Measurements from ENCODE around the gene ABHD2.
A peak's percentile ranks its signal among the peaks of the same experiment; 100 is the strongest.

ABHD2 gene

DNA sequence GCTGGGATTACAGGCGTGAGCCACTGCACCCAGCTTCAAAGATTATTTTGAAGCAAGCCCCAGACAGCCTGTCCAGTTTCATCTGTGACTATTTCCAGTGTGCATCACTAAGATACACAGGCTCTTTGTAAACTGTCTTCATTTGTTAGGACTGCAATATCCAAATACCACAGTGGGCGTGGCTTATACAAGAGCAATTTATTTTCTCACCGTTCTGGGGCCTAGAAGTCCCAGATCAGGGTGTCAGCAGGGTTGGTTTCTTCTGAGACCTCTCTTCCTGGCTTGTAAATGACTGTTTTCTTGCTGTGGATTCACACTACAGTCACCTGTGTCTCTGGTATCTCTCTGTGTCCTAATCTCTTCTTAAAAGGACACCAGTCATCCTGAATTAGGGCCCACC is 73.4 kb downstream of the ABHD2 start:
- TF ChIP-seq, protein P1, sequence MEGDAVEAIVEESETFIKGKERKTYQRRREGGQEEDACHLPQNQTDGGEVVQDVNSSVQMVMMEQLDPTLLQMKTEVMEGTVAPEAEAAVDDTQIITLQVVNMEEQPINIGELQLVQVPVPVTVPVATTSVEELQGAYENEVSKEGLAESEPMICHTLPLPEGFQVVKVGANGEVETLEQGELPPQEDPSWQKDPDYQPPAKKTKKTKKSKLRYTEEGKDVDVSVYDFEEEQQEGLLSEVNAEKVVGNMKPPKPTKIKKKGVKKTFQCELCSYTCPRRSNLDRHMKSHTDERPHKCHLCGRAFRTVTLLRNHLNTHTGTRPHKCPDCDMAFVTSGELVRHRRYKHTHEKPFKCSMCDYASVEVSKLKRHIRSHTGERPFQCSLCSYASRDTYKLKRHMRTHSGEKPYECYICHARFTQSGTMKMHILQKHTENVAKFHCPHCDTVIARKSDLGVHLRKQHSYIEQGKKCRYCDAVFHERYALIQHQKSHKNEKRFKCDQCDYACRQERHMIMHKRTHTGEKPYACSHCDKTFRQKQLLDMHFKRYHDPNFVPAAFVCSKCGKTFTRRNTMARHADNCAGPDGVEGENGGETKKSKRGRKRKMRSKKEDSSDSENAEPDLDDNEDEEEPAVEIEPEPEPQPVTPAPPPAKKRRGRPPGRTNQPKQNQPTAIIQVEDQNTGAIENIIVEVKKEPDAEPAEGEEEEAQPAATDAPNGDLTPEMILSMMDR (IDR thresholded peaks at IDR 0.05; ENCODE audit: insufficient read depth, low read depth, low read length, missing control alignments), result no peak
- DNase-seq (ENCODE audit: low read depth), result no peak
- H3K4me3 ChIP-seq (ENCODE audit: low read depth, low read length), result no peak overlapping the region

DNA sequence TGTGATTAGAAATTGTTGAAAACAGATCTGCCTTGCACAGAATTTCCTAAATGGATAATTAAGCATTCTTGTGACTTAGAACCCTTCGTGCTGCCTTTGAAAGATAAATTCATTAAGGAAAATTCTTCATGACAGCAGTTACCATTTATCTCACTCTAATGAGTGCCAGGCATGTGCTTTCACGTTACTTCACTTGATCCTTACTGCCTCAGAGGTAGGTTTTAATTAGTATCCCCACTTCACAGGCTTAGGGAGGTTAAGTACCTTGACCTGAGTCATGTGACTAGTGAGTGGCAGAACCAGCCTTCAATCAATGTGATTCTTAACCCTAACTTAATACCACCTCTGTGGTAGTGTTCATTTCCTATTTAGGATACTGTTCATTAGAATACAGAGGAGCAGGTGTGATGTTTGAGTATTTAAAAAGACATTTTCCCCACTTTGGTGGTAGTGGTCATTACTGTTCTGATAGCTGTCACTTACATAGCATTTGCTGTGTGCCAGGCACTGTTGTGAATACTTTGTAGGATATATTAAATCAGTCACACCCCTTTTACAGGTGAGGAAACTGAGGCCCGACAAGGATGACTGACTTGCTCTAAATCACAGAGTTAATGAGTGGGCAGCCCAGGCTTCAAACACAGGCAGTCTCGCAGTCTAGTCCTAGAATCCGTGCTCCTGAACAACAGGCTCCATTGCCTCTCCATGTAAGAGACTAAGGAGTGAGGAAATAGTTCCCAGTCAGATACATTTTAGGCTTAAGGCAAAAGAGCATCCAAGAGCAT is 75.2 kb downstream of the ABHD2 start:
- H3K4me3 ChIP-seq (ENCODE audit: low read depth, low read length), result no peak overlapping the region
- TF ChIP-seq, protein P1 (IDR thresholded peaks at IDR 0.05; ENCODE audit: insufficient read depth, low read depth, low read length, missing control alignments), result no peak
- DNase-seq (ENCODE audit: low read depth), result no peak

DNA sequence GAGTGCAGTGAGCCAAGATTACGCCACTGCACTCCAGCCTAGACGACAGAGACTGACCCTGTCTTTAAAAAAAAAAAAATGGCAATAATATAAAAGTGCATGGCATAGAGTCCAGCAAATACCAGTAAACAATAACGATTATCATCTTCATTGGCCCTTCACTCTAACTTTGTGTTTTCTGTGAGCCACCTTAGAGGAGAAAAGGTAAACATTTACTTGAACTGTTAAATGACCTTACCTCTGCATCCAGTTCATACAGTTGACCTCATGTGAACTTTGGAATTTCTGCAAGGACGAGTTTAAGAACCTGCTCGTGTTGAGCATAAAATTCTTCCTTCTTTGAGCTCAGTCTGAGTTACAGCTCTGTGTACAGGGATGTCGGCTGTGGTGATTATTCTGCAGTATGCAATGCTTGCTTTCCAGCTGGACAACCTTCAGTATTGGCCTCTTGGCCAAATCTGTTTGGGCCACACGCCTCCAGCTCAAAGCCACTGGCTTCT is 76.5 kb downstream of the ABHD2 start:
- no peak for DNase-seq (ENCODE audit: low read depth)
- TF ChIP-seq, protein P1 (IDR thresholded peaks at IDR 0.05; ENCODE audit: insufficient read depth, low read depth, low read length, missing control alignments), result no peak
- no peak overlapping the region for H3K4me3 ChIP-seq (ENCODE audit: low read depth, low read length)

DNA sequence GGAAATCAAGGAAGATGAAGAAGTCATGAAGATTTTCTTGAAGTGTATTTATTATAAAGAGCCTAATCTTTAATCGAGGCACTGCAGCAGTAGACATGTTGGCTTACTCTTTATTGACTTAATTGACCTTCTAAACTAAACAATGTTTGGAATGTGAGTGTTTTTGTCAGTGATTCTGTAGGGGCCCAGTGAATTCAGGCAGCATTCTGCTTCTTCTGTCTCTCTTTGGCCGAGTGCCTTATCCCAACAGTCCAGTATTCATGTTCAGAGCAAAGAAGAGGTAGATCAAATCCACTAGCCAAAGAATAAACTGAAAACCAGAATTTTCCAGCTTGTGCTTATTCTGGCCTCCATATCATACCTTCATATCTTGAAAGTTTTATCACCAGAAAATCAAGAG is 77.4 kb downstream of the ABHD2 start:
- TF ChIP-seq, protein P1 (IDR thresholded peaks at IDR 0.05; ENCODE audit: insufficient read depth, low read depth, low read length, missing control alignments), result no peak
- DNase-seq (ENCODE audit: low read depth), result no peak
- H3K4me3 ChIP-seq (ENCODE audit: low read depth, low read length), result no peak overlapping the region

DNA sequence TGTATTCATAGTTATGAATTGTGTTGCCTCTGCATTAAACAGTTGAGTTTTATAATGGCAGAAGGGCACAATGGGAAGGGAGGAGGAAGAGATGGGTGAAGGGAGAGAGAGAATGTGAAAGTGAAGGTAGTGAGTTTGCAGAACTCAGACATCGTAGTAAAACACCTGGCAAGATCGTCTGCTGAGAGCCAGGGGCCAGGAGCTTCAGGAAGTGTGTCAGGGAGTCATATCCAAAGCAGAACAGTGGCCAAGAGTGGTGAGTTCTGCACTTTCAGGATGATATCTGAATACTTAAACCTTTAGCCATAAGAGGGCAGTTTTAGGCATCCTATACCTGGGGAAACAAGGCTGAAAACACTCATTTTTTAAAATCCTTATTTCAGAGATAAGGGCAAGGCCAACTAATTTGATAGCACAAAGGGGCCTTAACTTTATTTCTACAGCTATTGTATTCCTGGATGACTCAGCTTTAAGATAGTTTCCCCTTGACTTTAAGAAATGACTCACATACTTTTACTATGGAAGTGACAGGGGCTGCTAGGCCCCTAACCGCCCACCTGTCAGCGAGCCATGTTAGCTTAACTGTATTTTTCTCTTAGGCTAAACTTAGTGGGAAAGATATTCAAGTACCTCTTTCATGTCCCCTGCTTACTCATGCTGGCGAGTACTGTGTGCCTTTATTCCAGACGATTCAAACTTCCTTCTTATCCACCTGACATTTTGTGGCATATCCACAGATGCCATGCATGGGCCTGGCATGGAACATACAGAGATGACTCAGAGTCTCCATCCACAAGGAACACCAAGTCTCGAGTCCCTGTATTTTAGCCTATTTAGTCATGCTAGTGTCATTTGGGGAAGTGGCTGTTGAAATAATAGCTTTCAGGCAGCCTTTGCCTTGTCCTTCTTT is 79.3 kb downstream of the ABHD2 start:
- H3K4me3 ChIP-seq (ENCODE audit: low read depth, low read length), result no peak overlapping the region
- peak; percentile 83 for DNase-seq (ENCODE audit: low read depth)
- TF ChIP-seq, protein P1 (IDR thresholded peaks at IDR 0.05; ENCODE audit: insufficient read depth, low read depth, low read length, missing control alignments), result no peak

DNA sequence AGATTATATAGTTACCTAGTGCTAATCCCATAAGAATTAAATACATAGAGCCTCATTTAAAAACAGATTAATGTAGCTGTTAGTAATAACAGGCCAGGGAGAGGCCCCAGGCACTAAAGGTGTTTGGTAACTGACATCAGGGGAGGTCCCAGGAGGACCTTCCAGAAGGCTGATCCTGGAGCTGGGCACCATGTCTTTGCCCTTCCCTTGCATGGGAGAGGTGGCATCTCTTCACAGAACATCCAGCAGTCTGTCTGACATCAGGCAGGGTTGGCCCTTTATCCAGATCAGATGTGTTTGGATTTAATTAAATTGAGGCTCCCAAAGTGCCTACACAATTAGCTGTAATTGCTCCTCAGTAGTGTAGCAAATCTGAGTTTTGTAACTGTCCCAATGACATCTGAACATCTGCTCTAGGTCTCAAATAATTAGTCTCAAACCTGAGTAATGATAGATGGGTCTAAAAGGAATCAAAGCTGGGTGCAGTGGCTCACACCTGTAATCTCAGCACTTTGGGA is 80.1 kb downstream of the ABHD2 start:
- no peak overlapping the region for H3K4me3 ChIP-seq (ENCODE audit: low read depth, low read length)
- TF ChIP-seq, protein P1 (IDR thresholded peaks at IDR 0.05; ENCODE audit: insufficient read depth, low read depth, low read length, missing control alignments), result no peak
- DNase-seq (ENCODE audit: low read depth), result no peak

Data from GM12865 (cell line).